Measurements from ENCODE around the gene SKAP2. TPM values are rescaled to one million over a fixed set of nuclear protein-coding genes. Genes with fewer than 3 reads are reported as not detected.

SKAP2 gene
- total and polyA plus RNA-seq, 8 donors: 2.9 to 16.3 (median 4.6) TPM

DNA sequence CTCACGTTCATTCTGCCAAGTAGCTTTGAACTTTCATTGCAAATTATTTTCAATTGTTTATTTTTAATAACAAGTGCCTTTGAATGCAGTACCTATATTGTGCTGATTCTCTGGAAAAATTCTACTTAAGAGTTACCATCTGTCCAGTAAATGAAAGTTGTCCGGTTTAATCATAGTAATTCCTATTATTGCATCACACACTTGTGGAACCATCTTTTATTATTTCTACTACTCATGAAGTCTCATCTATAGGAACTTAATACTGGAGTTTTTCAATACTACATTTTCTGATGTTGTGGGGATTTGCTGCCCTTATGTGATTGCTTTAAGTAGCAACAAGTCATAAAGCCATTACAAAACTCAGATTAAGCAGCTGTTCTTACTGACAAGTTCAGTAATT lies 16.5 kb upstream of the SKAP2 start:
- WGBS, 2 donors: 71 to 77% methylated on average over 2 of the region's 2 CpGs
- Histone ChIP-seq H3K27ac (no peak overlapping the region), H3K4me3 (no peak overlapping the region), H3K4me1 (no peaks in the 10 kb centered on the region), H3K27me3 (no peaks in the 10 kb centered on the region), H3K36me3 (no peaks in the 10 kb centered on the region), H3K9me3 (no peaks in the 10 kb centered on the region)
- FAIRE-seq (no peak), DNase-seq (no peak), ATAC-seq (no peak)
- TF ChIP-seq, protein P1, sequence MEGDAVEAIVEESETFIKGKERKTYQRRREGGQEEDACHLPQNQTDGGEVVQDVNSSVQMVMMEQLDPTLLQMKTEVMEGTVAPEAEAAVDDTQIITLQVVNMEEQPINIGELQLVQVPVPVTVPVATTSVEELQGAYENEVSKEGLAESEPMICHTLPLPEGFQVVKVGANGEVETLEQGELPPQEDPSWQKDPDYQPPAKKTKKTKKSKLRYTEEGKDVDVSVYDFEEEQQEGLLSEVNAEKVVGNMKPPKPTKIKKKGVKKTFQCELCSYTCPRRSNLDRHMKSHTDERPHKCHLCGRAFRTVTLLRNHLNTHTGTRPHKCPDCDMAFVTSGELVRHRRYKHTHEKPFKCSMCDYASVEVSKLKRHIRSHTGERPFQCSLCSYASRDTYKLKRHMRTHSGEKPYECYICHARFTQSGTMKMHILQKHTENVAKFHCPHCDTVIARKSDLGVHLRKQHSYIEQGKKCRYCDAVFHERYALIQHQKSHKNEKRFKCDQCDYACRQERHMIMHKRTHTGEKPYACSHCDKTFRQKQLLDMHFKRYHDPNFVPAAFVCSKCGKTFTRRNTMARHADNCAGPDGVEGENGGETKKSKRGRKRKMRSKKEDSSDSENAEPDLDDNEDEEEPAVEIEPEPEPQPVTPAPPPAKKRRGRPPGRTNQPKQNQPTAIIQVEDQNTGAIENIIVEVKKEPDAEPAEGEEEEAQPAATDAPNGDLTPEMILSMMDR (IDR thresholded peaks at IDR 0.05): no peak
- intact Hi-C loops (cut with DNase I): no loop called here

DNA sequence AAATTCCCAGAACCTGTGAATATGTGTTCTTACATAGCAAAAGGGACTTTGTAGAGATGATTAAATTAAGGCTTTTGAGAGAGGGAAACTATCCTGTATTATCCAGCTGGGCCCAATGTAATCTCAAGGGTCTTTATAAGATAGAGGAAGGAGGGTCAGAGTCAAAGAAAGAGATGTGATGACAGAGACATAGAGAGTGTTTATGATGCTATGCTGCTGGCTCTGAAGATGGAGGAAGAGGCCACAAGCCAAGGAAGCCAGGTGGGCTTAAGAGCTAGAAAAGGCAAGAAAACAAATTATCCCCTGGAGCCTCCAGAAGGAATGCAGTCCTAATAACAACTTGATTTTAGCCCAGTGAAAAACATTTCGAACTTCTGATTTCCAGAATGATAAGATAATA lies 15.3 kb upstream of the SKAP2 start:
- no peak overlapping the region for H3K27ac ChIP-seq
- intact Hi-C loops (cut with DNase I): no loop called here
- no peak for FAIRE-seq
- WGBS, 2 donors: 58 to 73% methylated on average over 1 of the region's 1 CpG
- TF ChIP-seq, protein P1 (IDR thresholded peaks at IDR 0.05): no peak
- ATAC-seq: no peak
- no peaks in the 10 kb centered on the region for H3K4me1 ChIP-seq
- H3K36me3 ChIP-seq: no peaks in the 10 kb centered on the region
- H3K27me3 ChIP-seq: no peaks in the 10 kb centered on the region
- no peak overlapping the region for H3K4me3 ChIP-seq
- no peak for DNase-seq
- no peaks in the 10 kb centered on the region for H3K9me3 ChIP-seq

DNA sequence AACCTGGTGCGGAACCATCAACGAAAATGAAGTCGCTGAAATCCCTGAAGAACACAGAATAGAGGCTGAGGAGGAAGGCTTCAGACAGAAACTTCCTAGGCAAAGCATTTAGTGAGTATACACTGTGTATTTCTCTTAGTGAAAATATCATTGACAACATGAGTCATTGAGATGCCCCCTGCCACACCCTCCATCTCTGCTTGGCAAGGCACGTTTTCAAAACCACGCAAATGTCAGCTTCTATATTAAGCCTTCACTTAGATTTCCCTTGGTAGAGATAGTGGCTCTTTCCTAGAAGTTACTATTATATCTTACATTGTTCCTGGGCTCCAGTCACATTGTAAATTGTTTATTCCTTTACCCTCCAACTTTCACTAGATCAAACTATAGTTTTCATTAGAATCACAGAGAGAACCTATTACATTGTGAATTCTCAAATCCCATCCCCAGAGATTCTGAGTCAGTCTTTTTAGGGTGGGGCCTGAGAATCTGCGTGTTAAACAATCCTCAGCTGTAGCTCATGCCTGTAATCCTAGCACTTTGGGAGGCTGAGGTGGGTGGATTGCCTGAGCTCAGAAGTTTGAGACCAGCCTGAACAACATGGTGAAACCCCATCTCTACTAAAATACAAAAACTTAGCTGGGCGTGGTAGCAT lies 4.6 kb upstream of the SKAP2 start:
- intact Hi-C loops (cut with DNase I): no loop called here
- TF ChIP-seq, protein P1 (IDR thresholded peaks at IDR 0.05): no peak
- H3K27ac ChIP-seq: no peak overlapping the region
- no peaks in the 10 kb centered on the region for H3K9me3 ChIP-seq
- 64 to 76% methylated on average over 7 of the region's 7 CpGs for WGBS, 2 donors
- peaks cover 0 to 5% (median 2%) of the 10 kb centered on the region in 4 donors for H3K27me3 ChIP-seq
- peaks cover 0 to 4% (median 0%) of the 10 kb centered on the region in 3 donors for H3K4me1 ChIP-seq
- no peak for ATAC-seq
- FAIRE-seq: no peak
- DNase-seq: no peak
- H3K4me3 ChIP-seq: no peak overlapping the region
- no peaks in the 10 kb centered on the region for H3K36me3 ChIP-seq

DNA sequence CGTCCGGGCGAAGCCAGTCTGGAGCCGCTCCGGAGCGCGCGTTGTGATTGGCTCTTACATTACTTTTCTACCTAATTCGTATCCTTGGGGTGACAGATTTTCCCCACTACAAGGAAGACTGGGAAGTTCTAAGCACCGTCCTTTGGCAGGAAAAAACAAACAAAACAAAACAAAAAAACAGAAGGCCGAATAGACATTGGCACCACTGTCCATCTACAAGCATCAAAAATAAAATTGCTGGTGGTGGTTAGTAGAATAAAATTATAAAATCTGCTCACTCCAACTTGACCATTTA lies 651 bp upstream of the SKAP2 start:
- intact Hi-C loops (cut with DNase I): no loop called here
- FAIRE-seq (no peak), DNase-seq (peak in 2 of 6 donors; percentile 46 to 72), ATAC-seq (peak; percentile 37 to 52 (median 44))
- 2 to 3% methylated on average over 11 of the region's 11 CpGs for WGBS, 2 donors
- Histone ChIP-seq H3K9me3 (no peaks in the 10 kb centered on the region), H3K27ac (peak overlapping the region; percentile 44 to 85 (median 76)), H3K4me3 (peak overlapping the region; percentile 41 to 68 (median 51)), H3K36me3 (no peaks in the 10 kb centered on the region), H3K4me1 (peaks cover 0 to 4% (median 0%) of the 10 kb centered on the region in 3 donors), H3K27me3 (peaks cover 0 to 19% (median 0%) of the 10 kb centered on the region in 4 donors)
- TF ChIP-seq, protein P1 (IDR thresholded peaks at IDR 0.05): no peak

DNA sequence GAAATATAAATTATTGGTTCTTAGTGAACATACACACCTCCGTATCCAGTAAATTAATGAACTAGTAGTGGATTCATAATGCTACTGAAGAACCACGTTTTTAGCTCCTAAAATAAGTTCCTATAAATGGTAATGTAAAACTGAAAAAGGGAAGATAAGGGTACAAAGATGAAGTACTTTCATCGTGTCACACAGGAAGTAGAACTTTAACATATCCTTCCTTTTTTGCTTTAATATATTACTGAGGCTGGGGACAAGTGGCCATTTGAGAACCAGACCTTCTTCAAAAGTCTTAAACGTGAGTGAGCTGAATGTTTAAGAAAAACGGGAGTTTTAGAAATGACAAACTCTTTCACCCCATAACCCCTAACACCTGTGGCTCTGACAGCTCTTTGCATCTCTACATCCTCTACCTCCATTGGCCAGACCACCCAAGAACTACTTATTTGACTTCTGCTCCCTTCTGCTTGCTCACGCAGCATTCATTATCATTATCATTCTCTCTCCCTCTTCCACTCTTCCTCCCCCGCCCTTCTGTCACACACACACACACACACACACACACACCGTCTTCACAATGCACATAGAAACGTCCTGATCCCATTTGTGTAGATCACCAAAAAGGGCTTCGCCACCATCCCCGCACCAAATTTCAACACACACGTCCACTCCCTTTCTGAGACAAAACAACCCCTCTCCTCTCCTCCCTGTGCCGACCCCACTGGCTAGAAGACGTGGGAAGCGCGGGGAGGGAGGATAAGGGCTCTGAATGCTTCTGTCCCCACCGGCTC lies 677 bp downstream of the SKAP2 start:
- 3 to 5% methylated on average over 17 of the region's 17 CpGs for WGBS, 2 donors
- Histone ChIP-seq H3K4me3 (peak overlapping the region; percentile 51 to 68 (median 53)), H3K27ac (peak overlapping the region; percentile 37 to 85 (median 76)), H3K36me3 (no peaks in the 10 kb centered on the region), H3K9me3 (no peaks in the 10 kb centered on the region), H3K4me1 (peaks cover 0 to 4% (median 0%) of the 10 kb centered on the region in 3 donors), H3K27me3 (peaks cover 0 to 19% (median 0%) of the 10 kb centered on the region in 4 donors)
- intact Hi-C loops (cut with DNase I): no loop called here
- DNase-seq (peak in 1 of 6 donors; percentile 15), ATAC-seq (peak in 3 of 4 donors; percentile 0 to 16 (median 1)), FAIRE-seq (no peak)
- TF ChIP-seq, protein P1 (IDR thresholded peaks at IDR 0.05): no peak

Data from pancreas (tissue), 10 donors.